ENCODE results near the gene TNN. TPM values are rescaled to one million over a fixed set of nuclear protein-coding genes. Genes with fewer than 3 reads are reported as not detected.
"Not testable (repeated sequence)": the region's sequence is repeated elsewhere in the genome, so short reads cannot be mapped to it uniquely, and the experiment has no call there.

Gene TNN
- total RNA-seq, 1 donor from 2014 or later = 0.25 TPM

DNA sequence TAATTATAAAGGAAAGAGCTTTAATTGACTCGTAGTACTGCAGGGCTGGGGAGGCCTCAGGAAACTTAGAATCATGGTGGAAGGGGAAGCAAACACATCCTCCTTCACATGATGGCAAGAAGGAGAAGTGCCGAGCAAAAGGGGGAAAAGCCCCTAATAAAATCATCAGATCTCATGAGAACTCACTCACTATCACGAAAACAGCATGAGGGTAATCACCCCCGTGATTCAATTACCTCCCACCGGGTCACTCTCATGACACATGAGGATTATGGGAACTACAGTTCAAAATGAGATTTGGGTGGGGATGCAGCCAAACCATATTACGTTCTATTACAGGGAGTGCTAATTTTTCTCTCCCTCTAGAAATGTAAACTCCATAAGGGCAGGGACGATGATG is 30.2 kb upstream of the TNN start:
- no peaks in the 10 kb centered on the region for H3K27me3 Mint-ChIP-seq (ENCODE audit: low read depth)
- no peak overlapping the region for H3K27ac Mint-ChIP-seq (ENCODE audit: unreplicated experiment)
- TF ChIP-seq, protein P1, sequence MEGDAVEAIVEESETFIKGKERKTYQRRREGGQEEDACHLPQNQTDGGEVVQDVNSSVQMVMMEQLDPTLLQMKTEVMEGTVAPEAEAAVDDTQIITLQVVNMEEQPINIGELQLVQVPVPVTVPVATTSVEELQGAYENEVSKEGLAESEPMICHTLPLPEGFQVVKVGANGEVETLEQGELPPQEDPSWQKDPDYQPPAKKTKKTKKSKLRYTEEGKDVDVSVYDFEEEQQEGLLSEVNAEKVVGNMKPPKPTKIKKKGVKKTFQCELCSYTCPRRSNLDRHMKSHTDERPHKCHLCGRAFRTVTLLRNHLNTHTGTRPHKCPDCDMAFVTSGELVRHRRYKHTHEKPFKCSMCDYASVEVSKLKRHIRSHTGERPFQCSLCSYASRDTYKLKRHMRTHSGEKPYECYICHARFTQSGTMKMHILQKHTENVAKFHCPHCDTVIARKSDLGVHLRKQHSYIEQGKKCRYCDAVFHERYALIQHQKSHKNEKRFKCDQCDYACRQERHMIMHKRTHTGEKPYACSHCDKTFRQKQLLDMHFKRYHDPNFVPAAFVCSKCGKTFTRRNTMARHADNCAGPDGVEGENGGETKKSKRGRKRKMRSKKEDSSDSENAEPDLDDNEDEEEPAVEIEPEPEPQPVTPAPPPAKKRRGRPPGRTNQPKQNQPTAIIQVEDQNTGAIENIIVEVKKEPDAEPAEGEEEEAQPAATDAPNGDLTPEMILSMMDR (IDR thresholded peaks at IDR 0.05) = no peak
- H3K36me3 Mint-ChIP-seq (ENCODE audit: low read depth) = no peaks in the 10 kb centered on the region
- no peak for DNase-seq (ENCODE audit: low spot score)
- H3K4me1 Mint-ChIP-seq (ENCODE audit: low read depth) = peaks cover 11% of the 10 kb centered on the region
- no peak overlapping the region for H3K4me3 Mint-ChIP-seq (ENCODE audit: unreplicated experiment)
- H3K9me3 Mint-ChIP-seq (ENCODE audit: low read depth) = no peaks in the 10 kb centered on the region

- no peak overlapping the region for H3K27ac Mint-ChIP-seq (ENCODE audit: unreplicated experiment)
- TF ChIP-seq, protein P1 (IDR thresholded peaks at IDR 0.05) = no peak
- no peak overlapping the region for H3K4me3 Mint-ChIP-seq (ENCODE audit: unreplicated experiment)
- no peaks in the 10 kb centered on the region for H3K27me3 Mint-ChIP-seq (ENCODE audit: low read depth)
- H3K36me3 Mint-ChIP-seq (ENCODE audit: low read depth) = no peaks in the 10 kb centered on the region
- peaks cover 4% of the 10 kb centered on the region for H3K9me3 Mint-ChIP-seq (ENCODE audit: low read depth)
- DNase-seq (ENCODE audit: low spot score) = no peak
- H3K4me1 Mint-ChIP-seq (ENCODE audit: low read depth) = peaks cover 27% of the 10 kb centered on the region
Observed at GRCh38 chr1:175040324-175040879, 27.2 kb upstream of the TNN start.

DNA sequence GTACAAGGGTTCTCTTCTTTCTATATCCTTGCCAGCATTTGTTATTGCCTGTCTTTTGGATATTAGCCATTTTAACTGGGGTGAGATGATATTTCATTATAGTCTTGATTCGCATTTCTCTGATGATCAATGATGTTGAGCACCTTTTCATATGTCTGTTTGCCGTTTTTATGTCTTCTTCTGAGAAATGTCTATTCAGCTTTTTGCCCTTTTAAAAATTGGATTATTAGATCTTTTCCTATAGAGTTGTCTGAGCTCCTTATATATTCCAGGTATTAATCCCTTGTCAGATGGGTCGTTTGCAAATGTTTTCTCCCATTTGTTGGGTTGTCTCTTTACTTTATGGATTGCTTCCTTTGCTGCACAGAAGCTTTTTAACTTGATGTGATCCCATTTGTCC is 25.0 kb upstream of the TNN start:
- Mint-ChIP-seq H3K4me3 (ENCODE audit: unreplicated experiment) (no peak overlapping the region), H3K9me3 (ENCODE audit: low read depth) (peaks cover 7% of the 10 kb centered on the region), H3K27me3 (ENCODE audit: low read depth) (no peaks in the 10 kb centered on the region), H3K27ac (ENCODE audit: unreplicated experiment) (no peak overlapping the region), H3K36me3 (ENCODE audit: low read depth) (no peaks in the 10 kb centered on the region), H3K4me1 (ENCODE audit: low read depth) (peaks cover 16% of the 10 kb centered on the region)
- TF ChIP-seq, protein P1 (IDR thresholded peaks at IDR 0.05) = no peak
- DNase-seq (ENCODE audit: low spot score) = no peak

GRCh38 chr1:175043824-175044223 is 23.8 kb upstream of the TNN start:
- Mint-ChIP-seq H3K4me3 (ENCODE audit: unreplicated experiment) (no peak overlapping the region), H3K4me1 (ENCODE audit: low read depth) (peaks cover 16% of the 10 kb centered on the region), H3K27me3 (ENCODE audit: low read depth) (no peaks in the 10 kb centered on the region), H3K27ac (ENCODE audit: unreplicated experiment) (no peak overlapping the region), H3K9me3 (ENCODE audit: low read depth) (peaks cover 7% of the 10 kb centered on the region), H3K36me3 (ENCODE audit: low read depth) (no peaks in the 10 kb centered on the region)
- no peak for DNase-seq (ENCODE audit: low spot score)
- TF ChIP-seq, protein P1 (IDR thresholded peaks at IDR 0.05) = no peak

DNA sequence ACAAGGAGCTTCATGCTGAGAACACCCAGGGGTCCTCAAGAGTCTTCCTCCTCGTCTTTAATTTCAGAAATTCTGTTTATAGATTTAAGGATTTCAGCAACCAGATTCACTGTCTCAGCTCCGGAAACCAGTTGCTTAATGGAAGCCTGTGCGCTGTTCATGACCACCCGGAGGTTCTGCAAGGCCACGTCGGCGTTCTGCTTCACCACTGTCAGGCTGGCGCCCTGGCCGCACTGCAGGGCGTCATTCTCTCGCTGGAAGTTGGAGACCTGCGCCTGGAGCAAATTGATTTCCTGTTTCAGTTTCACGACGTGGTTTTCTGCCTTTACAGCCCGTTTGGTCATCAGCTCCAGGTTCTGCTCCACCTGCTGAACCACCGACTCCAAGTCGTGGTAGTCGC is 23.0 kb upstream of the TNN start:
- not testable (repeated sequence) for DNase-seq (ENCODE audit: low spot score); H3K27ac Mint-ChIP-seq (ENCODE audit: unreplicated experiment); H3K4me3 Mint-ChIP-seq (ENCODE audit: unreplicated experiment); H3K36me3 Mint-ChIP-seq (ENCODE audit: low read depth); H3K9me3 Mint-ChIP-seq (ENCODE audit: low read depth); H3K27me3 Mint-ChIP-seq (ENCODE audit: low read depth)
- peaks cover 16% of the 10 kb centered on the region for H3K4me1 Mint-ChIP-seq (ENCODE audit: low read depth)

DNA sequence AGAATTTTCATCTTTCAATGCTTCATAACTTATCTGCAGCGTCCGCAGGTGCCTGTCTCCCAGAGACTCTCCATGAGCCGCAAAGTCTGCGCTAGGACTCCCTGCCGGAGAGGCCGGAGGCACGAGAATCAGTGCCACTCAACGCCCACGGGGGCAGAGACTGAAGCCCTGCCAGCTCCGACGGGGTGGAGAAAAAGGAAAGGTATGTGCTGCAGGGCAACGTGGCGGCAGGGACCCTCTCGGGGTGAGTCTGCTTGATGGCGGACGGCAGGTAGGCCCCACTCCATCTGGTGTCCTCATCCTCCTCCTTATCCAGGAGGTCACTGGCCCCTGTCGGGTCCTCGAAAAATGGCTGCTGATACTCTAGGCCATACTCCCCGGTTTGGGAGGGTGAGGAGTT is 22.5 kb upstream of the TNN start:
- TF ChIP-seq, protein P1 (IDR thresholded peaks at IDR 0.05) = no peak
- H3K27ac Mint-ChIP-seq (ENCODE audit: unreplicated experiment) = no peak overlapping the region
- H3K36me3 Mint-ChIP-seq (ENCODE audit: low read depth) = no peaks in the 10 kb centered on the region
- H3K4me1 Mint-ChIP-seq (ENCODE audit: low read depth) = peaks cover 16% of the 10 kb centered on the region
- H3K9me3 Mint-ChIP-seq (ENCODE audit: low read depth) = peaks cover 7% of the 10 kb centered on the region
- H3K27me3 Mint-ChIP-seq (ENCODE audit: low read depth) = peaks cover 3% of the 10 kb centered on the region
- no peak overlapping the region for H3K4me3 Mint-ChIP-seq (ENCODE audit: unreplicated experiment)
- peak; percentile 90 for DNase-seq (ENCODE audit: low spot score)
